ENCODE data around the gene CHAF1B.
"Not testable (repeated sequence)": the region's sequence is repeated elsewhere in the genome, so short reads cannot be mapped to it uniquely, and the experiment has no call there.

CHAF1B gene

GRCh38 chr21:36388835-36389234, 3.6 kb downstream of the CHAF1B start:
- no peak for DNase-seq (ENCODE audit: low read depth)

DNA sequence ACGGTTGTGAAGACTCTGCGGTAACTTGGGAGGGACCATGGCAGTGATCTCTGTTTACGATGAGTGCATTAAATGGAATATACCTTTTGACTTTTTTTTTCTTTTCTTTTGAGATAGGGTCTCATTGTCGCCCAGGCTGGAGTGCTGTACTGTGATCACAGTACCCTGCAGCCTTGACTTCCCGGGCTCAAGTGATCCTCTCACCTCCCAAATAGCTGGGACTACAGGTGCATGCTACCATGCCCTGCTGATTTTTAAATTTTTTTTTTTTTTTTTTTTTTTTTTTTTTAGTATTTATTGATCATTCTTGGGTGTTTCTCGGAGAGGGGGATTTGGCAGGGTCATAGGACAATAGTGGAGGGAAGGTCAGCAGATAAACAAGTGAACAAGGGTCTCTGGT, 6.5 kb downstream of the CHAF1B start:
- DNase-seq (ENCODE audit: low read depth) = not testable (repeated sequence)

DNA sequence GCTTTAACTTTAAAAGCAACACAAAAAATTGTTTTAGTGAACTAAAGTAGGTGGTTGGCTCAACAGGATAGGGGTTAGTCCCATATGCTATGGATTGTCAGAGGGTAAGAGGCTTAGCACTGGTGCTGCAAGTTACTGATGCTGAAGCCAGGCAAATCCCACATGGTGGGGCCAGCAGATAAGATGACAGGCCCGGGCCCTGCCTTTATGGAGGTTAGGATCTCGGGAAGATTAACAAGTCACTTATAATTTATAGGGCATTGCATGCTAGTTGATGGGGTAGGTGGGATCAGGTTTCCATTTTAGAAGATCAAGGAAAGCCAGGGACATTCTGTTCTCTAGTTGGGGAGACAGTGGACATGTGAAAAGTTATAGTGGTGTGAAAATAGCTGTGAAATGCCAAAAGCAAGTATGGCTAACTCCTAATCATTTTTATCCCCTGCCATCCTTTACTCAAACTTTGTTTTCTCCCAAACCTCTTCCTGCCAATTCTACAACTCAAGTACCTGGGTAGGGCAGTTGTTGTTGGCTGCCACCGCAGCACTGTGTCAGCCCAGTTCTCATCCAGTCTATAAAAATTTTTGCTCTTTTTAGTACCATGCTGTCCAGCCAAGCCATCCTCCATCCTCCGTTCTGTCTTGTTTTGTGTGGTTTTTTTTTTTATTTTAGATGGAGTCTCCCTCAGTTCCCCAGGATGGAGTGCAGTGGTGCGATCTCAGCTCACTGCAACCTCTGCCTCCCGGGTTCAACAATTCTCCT, 10.3 kb downstream of the CHAF1B start:
- DNase-seq (ENCODE audit: low read depth) = no peak

DNA sequence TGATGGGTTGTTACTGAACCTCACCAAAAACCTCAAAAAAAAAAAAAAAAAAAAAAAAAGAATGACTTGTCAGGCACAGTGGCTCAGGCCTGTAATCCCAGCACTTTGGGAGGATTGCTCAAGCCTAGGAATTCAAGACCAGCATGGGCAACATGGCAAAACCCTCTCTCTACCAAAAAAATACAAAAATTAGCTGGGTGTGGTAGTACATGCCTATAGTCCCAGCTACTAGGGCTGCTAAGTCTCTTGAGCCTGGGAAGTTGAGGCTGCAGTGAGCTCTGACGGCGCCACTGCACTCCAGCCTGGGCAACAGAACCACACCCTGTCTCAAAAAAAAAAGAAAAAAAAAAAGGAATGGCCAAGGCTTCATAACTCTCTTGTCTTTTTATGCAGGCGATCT, 11.1 kb downstream of the CHAF1B start:
- no peak for DNase-seq (ENCODE audit: low read depth)

DNA sequence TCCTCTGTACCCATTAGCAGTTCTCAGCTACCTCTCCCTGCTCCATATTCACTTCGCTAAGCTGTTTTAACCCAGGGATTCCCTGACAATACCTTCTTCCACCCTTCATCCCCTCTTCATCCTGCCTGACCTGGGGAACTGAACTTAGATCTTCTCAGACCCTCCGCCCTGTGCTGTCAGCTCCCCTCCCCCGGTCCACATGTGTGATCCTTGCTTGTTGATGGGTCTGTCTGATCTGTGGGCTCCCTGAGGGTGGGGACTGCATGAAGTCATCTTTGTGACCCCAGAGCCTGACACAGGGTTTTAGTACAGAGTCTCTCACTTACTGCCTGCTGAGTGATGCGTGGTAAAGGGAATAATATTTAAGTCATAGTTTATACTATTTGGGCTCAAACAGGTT, 11.8 kb downstream of the CHAF1B start:
- no peak for DNase-seq (ENCODE audit: low read depth)

GRCh38 chr21:36397606-36398005, 12.4 kb downstream of the CHAF1B start:
- no peak for DNase-seq (ENCODE audit: low read depth)

GRCh38 chr21:36399736-36400135, 14.5 kb downstream of the CHAF1B start:
- not testable (repeated sequence) for DNase-seq (ENCODE audit: low read depth)

DNA sequence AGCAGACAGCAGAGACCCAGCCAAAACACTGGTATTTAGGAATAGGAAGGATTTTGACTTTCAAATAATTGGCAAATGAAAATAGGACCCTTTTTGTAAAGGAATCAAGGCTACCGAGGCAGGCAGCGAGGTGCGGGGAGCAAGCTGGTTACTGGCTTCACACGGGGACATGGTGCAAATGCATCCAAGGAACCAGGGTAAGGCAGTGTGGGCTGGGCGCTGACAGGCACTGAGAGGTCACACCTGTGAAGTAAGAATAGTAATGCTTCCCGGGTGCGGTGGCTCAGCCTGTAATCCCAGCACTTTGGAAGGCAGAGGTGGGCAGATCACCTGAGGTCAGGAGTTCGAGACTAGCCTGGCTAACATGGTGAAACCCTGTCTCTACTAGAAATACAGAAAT, 15.5 kb downstream of the CHAF1B start:
- no peak for DNase-seq (ENCODE audit: low read depth)

DNA sequence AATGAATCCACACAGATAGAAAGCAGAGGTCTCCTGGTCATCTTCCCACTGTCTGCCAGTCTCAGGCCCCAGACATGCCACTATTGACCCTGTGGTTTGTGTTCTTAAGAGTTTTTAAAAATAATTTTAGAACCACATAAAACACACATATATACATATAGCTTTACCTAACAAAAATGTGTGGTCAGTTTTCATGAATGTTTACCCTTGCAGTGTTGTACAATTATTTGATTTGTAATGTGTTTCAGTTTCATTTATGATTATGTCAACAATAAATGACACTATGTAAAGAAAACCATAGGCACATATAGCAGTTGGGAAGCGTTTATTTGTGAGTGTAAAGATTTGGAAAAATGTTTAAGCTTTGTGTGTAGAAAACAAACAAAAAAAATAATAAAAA, 17.1 kb downstream of the CHAF1B start:
- DNase-seq (ENCODE audit: low read depth) = no peak

DNA sequence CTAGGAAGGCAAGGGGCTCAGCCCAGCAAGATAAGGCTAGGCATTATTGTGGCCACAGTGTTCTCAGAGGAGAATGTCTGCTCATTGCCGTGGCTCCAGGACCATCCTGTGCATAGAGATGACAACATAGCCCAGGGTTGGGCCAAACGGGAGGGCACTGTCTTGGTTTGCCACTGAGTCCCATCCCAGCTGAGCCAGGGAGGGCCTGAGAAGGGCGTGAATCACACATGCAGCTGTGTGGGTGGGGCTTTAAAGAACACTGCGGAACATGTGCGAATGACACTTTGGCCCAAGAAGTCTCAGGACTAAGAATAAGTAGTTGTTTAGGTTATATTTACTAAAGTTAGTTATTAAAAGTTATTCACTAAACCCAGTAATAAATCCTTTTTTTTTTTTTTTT, 18.5 kb downstream of the CHAF1B start:
- DNase-seq (ENCODE audit: low read depth) = no peak

- DNase-seq (ENCODE audit: low read depth) = no peak
Observed at GRCh38 chr21:36408568-36408967, 23.4 kb downstream of the CHAF1B start.

DNA sequence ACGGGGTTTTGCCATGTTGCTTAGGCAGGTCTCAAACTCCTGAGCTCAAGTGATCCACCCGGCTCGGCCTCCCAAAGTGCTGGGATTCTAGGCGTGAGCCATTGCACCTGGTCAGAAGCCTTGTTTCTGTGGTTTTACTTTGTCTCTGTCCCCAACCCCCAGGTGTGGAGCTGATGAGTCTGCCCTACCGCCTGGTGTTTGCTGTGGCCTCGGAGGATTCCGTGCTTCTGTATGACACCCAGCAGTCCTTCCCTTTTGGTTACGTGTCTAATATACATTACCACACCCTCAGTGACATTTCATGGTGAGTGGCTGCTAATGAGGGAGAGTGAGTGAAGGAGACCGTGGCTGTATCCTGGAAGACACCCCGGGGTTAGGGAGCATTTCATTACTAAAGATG, 26.1 kb downstream of the CHAF1B start:
- no peak for DNase-seq (ENCODE audit: low read depth)

- no peak for DNase-seq (ENCODE audit: low read depth)
Observed at GRCh38 chr21:36412916-36413315, 27.7 kb downstream of the CHAF1B start.

GRCh38 chr21:36415375-36415774, 30.2 kb downstream of the CHAF1B start:
- no peak for DNase-seq (ENCODE audit: low read depth)

GRCh38 chr21:36419241-36419640, 34.0 kb downstream of the CHAF1B start:
- no peak for DNase-seq (ENCODE audit: low read depth)

GRCh38 chr21:36419996-36420395, 34.8 kb downstream of the CHAF1B start:
- peak; percentile 30 for DNase-seq (ENCODE audit: low read depth)

GRCh38 chr21:36420571-36421339, 35.6 kb downstream of the CHAF1B start:
- DNase-seq (ENCODE audit: low read depth) = no peak

- peak; percentile 20 for DNase-seq (ENCODE audit: low read depth)
Observed at GRCh38 chr21:36422279-36423098, 37.3 kb downstream of the CHAF1B start.

DNA sequence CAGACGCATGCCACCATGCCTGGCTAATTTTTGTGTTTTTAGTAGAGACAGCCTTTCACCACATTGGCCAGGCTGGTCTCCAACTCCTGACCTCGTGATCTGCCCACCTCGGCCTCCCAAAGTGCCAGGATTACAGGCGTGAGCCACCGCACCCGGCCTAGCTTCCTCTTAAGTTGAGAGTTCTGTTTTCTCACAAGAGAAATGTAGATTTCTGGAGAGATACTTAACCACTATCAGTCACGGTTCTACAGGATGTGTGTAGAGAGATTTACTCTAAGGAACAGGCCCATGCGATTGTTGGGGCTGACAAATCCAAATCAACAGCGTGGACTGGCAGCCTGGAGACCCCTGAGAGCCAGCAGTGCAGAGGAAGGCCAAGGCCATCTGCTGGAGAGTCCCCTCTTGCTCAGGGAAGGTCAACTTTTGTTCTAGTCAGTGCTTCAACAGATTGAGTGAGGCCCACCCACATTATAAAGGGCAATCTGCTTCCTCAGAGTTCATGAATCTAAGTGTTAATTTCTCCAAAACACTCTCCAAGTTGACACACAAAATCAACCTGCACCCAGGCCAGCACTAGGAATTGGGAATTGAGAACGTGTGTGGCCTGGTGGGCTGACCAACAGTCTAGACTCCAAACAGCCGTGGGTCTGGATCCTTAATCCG, 38.7 kb downstream of the CHAF1B start:
- no peak for DNase-seq (ENCODE audit: low read depth)

DNA sequence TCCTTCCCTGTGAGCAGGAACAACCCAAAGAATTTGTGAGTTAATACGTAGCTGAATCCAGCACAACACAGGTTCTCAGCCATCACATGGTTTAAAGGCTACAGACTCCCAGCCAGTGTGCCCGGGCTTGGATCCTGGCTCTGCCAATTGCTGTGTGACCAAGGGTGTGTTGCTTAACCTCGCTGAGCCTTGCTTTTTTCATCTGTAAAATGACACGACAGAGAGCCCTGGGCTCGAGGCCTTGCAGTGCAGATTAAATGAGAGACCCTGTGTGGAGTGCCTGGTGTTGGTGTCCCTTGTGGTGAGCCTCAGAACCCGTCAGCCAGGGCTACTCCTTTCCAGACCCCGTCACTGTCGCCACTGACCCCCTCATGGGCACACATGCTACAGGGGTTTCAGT, 39.4 kb downstream of the CHAF1B start:
- DNase-seq (ENCODE audit: low read depth) = no peak

DNA sequence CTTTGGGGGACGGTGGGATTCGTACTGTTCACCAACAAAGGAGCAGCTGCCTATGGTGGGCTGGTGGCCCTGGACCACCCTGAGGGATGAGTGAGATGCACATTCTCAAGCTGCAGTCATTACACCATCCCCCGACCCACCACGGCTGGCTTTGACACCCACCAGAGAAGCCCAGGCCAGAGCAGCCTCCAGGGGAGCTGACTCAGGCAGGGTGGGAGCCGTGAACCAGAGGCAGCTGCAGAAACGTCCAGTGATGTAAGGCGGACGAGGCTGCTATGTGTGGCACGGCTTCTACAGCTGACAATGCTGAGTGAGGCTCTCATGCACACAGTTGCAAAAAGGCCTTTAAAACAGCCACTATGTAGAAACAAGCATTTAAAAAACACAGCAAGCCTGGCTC, 40.1 kb downstream of the CHAF1B start:
- no peak for DNase-seq (ENCODE audit: low read depth)

DNA sequence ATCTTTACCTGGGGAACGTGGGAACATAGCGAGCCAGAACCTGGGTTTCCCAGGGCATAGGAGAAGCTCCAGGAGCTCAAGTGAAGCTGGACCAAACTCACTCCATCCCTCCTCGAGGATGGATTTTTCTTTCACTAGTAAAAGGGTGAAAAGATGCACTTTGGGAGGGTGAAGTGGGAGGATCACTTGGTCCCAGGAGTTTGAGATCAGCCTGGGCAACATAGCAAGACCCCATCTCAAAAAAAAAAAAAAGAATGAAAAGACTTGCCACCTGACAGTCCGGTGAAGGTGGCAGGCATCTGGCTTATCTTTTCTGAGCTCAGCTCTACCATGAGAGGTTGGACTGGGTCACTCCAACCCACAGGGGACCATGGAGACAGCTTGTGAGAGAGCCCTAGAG, 42.3 kb downstream of the CHAF1B start:
- no peak for DNase-seq (ENCODE audit: low read depth)
